Colonic mucosa (tissue), 4 donors: Measurements from ENCODE around the gene PIAS2. TPM values are rescaled to one million over a fixed set of nuclear protein-coding genes. Genes with fewer than 3 reads are reported as not detected.

Experiments used
- DNase-seq: peaks from one replicate; pipeline ENCODE4 v3.0.0-alpha.2; 2020
- H3K27ac ChIP-seq: fragments of 200-600 bp; one replicate; pipeline ENCODE4 v1.8.0; 2021
- H3K27me3 ChIP-seq: fragments of 200-600 bp; one replicate; pipeline ENCODE4 v1.8.0; 2021
- H3K36me3 ChIP-seq: fragments of 200-600 bp; one replicate; pipeline ENCODE4 v1.8.0; 2021
- H3K4me1 ChIP-seq: fragments of 200-600 bp; one replicate; pipeline ENCODE4 v1.8.0; 2021; ENCODE audit warnings: mild to moderate bottlenecking
- H3K4me3 ChIP-seq: fragments of 200-600 bp; one replicate; pipeline ENCODE4 v1.8.0; 2021
- H3K9ac ChIP-seq, 2 donors: one replicate each; pipeline ENCODE4 v1.7.0; 2013; ENCODE audit warnings: control low read depth in 2 of 2, low read depth in 2 of 2, low read length in 2 of 2
- H3K9me3 ChIP-seq: fragments of 200-600 bp; one replicate; pipeline ENCODE4 v1.8.0; 2021
- intact Hi-C: fragments of 100-400 bp; cut with DNase I; formaldehyde crosslinking; loops from one replicate; pipeline ENCODE4 v1.14.1; 2022
- total RNA-seq, 2 donors: library from RNA; stranded (reverse); fragmentation: NEBNext Ultra II Directional in 1 of 2; extraction: Animal tissue kit (Norgen Biotek cat#: 25700) in 1 of 2; gene quantifications; one replicate each; pipeline ENCODE4 v1.2.1, GENCODE V29; 2021
- TF ChIP-seq, protein P1 (sequence below): fragments of 200-600 bp; IDR thresholded peaks from one replicate; pipeline ENCODE4 v1.8.0; 2022; ENCODE audit warnings: antibody characterized with exemption, mild to moderate bottlenecking
- donor health status: healthy.
- donor health status: DM: no; HTN: no; CAD: no.
- donor health status: DM: no; HTN: no; CAD: no.

The PIAS2 gene
- total RNA-seq, 2 donors from 2014 or later: 29.0 to 42.0 TPM

DNA sequence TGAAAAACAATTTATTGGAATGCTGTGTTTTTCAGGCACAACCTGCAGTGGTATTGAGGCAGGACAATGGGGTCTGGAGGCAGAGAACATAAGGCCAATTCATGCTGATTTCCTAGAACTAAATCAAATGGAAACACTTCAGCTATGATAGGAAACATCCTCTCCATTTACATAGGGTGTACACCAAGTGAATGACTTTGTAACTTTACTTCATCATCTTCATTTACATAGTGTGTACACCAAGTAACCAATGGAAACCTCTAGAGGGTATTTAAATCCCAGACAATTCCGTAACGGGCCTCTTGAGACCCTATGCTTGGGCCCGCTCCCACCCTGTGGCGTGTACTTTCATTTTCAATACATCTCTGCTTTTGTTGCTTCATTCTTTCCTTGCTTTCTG, 128.2 kb downstream of the PIAS2 start:
- TF ChIP-seq, protein P1, sequence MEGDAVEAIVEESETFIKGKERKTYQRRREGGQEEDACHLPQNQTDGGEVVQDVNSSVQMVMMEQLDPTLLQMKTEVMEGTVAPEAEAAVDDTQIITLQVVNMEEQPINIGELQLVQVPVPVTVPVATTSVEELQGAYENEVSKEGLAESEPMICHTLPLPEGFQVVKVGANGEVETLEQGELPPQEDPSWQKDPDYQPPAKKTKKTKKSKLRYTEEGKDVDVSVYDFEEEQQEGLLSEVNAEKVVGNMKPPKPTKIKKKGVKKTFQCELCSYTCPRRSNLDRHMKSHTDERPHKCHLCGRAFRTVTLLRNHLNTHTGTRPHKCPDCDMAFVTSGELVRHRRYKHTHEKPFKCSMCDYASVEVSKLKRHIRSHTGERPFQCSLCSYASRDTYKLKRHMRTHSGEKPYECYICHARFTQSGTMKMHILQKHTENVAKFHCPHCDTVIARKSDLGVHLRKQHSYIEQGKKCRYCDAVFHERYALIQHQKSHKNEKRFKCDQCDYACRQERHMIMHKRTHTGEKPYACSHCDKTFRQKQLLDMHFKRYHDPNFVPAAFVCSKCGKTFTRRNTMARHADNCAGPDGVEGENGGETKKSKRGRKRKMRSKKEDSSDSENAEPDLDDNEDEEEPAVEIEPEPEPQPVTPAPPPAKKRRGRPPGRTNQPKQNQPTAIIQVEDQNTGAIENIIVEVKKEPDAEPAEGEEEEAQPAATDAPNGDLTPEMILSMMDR: no peak
- H3K27me3 ChIP-seq: no peaks in the 10 kb centered on the region
- H3K27ac ChIP-seq: no peak overlapping the region
- H3K36me3 ChIP-seq: no peaks in the 10 kb centered on the region
- H3K9ac ChIP-seq: no peak overlapping the region
- no peak for DNase-seq
- intact Hi-C loops: no loop called here
- H3K4me1 ChIP-seq: no peaks in the 10 kb centered on the region
- H3K4me3 ChIP-seq: no peak overlapping the region
- H3K9me3 ChIP-seq: no peaks in the 10 kb centered on the region

DNA sequence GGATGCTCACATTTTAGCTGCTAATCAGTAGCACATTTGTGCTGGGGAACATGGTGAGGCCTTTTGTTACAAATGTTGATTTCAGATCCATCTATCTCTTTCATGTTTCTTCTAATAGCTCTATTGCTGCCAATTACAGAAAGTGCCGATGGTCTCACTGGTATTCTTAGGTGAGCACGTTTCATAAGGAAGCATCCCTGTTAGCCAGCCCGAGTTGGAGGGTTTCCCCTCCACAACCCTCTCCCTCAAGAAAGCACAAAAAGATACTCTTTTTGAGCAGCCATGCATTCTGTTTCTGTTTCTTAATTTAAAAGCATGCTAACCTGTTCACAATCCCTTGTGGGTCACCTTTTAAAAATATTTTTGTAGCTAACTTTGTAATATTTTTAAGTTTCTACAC, 129.6 kb downstream of the PIAS2 start:
- H3K9ac ChIP-seq: no peak overlapping the region
- H3K4me3 ChIP-seq: no peak overlapping the region
- TF ChIP-seq, protein P1: no peak
- no peaks in the 10 kb centered on the region for H3K36me3 ChIP-seq
- intact Hi-C loops: no loop called here
- no peaks in the 10 kb centered on the region for H3K27me3 ChIP-seq
- no peak for DNase-seq
- H3K4me1 ChIP-seq: no peaks in the 10 kb centered on the region
- no peaks in the 10 kb centered on the region for H3K9me3 ChIP-seq
- no peak overlapping the region for H3K27ac ChIP-seq

DNA sequence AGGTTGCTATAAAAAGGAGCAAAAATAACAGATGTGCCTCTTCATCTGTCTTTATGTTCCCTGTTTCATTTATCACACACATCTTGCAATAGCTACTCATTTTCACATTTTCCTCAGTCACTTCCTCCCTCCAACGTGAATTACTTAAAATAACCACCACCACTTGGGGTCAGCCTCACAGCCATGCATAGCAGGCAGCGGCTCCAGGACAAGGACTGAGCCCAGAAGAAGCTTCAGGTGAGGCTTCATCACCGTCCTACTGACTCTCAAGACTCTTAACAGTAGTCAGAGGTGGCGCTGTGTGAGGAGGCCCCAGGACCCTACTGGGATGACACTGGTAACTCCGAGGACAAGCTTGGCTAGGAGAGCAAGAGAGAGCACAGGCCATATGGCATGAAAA, 144.9 kb downstream of the PIAS2 start:
- no peak for DNase-seq
- intact Hi-C loops: no loop called here
- H3K27me3 ChIP-seq: no peaks in the 10 kb centered on the region

DNA sequence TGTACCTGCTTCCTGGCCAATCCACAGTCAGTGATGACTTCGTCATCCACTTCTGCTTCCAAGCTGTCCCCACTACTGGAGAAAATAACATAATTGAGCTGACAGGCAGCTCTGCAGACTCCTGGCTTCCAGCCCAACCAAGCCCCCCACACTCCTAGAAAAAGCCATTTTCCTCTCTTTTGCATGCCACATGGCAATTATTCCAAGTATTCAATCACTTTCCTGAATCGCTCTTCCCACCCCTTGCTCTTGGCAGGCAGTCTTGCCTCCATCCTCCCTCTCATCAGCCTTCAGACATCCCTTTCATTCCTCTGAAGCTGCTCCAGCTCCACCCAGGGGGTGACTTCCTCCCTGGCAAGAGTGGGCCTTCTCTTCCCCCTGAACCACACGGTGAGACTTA, 146.2 kb downstream of the PIAS2 start:
- Histone ChIP-seq H3K9ac (no peak overlapping the region), H3K9me3 (no peaks in the 10 kb centered on the region), H3K36me3 (no peaks in the 10 kb centered on the region), H3K27ac (no peak overlapping the region), H3K4me3 (no peak overlapping the region), H3K27me3 (no peaks in the 10 kb centered on the region), H3K4me1 (no peaks in the 10 kb centered on the region)
- intact Hi-C loops: no loop called here
- no peak for DNase-seq
- TF ChIP-seq, protein P1: no peak

More for the DNA sequence above, 144.9 kb downstream of the PIAS2 start:
- Histone ChIP-seq H3K4me1 (no peaks in the 10 kb centered on the region), H3K9me3 (no peaks in the 10 kb centered on the region), H3K36me3 (no peaks in the 10 kb centered on the region), H3K9ac (no peak overlapping the region), H3K4me3 (no peak overlapping the region), H3K27ac (no peak overlapping the region)
- TF ChIP-seq, protein P1: no peak

DNA sequence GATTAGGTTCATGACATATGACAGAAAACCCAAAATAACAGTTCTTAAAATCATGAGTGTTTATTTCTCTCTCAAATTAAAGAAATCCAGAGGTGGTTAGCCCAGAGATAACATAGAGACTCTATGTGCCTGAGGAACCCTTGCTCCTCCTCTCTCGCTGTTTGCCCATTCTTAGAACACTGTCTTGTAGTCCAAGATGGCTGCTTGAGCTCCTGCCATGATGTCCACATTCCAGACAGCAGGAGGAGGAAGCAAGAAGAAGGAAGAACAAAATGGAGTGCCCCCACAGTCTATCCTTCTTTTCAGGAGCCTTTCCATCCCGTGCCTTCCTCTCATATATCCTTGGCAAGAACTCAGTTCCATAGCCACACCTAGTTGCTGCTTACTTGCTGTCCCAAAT, 146.6 kb downstream of the PIAS2 start:
- no peaks in the 10 kb centered on the region for H3K4me1 ChIP-seq
- H3K36me3 ChIP-seq: no peaks in the 10 kb centered on the region
- no peaks in the 10 kb centered on the region for H3K27me3 ChIP-seq
- TF ChIP-seq, protein P1: no peak
- H3K4me3 ChIP-seq: no peak overlapping the region
- no peak overlapping the region for H3K9ac ChIP-seq
- intact Hi-C loops: no loop called here
- no peaks in the 10 kb centered on the region for H3K9me3 ChIP-seq
- DNase-seq: no peak
- no peak overlapping the region for H3K27ac ChIP-seq
